MV-4-11 (cell line): Measurements from ENCODE around the gene ALDH1L1.

Experiments
- DNase-seq: peaks from one replicate; lab custom pipeline; 2025; lab: John Stamatoyannopoulos, UW

Gene ALDH1L1

DNA sequence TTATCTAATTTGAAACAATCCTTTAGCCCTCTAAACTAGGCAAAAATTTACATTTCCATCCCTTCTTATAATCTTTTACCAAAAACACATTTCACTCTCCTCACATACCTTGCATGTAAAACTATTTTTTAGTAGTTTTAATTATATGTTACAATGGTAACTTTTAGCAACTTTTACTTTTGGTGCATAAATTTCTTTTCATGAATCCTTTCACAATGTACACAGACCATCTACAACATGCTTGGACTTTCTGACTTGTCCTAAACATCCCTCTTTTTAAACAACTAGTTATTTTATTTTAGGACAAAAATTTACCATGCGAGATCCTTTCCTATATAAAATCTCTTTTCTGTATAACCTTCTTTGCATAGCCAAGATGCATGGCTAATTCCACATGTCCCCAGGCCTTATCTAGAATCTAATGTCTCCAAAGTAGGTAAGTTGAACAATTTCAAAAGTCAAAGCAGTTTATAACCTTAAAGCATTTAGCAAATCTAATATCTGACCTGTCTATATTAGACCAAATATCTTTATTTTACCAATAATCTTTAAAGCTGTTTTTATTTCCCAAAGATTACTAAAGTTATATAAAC is 14.4 kb upstream of the ALDH1L1 start:
- DNase-seq: no peak

DNA sequence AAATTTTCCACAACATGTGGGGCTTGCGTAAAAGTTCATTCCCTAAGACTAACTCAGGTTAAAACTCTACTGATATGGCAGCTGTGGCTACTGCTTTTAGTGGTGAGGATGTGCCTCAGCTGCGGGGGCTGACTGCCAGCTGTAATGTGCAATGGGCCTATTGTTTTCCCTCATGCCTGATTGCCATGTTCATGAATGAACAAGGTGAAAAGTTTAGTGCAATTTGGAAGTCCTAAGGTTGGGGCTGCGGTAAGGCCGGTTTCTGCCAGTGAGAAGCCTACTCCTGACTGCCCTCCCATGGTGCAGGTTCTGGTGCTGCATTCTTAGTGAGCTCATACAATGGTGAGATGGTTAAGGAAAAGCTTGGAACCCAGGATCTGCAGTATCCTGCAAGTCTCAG is 10.9 kb upstream of the ALDH1L1 start:
- DNase-seq: no peak

DNA sequence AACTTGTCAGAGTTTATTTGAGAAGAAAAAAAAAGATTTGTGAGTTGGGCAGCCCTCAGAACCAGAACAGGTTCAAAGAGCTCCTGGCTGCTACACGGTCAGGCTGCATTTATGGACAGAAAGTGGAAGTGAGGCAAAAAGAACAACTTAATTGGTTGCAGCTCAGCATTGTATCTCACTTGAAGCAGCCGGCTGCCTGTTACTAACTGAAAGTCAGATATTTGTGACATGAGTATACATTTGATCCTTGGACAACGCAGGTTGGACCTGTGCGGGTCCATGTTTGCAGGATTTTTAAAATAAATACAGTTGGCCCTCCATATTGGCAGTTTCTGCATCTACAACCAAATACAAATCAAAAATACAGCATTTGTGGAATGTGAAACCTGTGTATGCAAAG is 7.5 kb upstream of the ALDH1L1 start:
- DNase-seq: no peak

- no peak for DNase-seq
Observed at GRCh38 chr3:126186749-126187148, 6.4 kb upstream of the ALDH1L1 start.

DNA sequence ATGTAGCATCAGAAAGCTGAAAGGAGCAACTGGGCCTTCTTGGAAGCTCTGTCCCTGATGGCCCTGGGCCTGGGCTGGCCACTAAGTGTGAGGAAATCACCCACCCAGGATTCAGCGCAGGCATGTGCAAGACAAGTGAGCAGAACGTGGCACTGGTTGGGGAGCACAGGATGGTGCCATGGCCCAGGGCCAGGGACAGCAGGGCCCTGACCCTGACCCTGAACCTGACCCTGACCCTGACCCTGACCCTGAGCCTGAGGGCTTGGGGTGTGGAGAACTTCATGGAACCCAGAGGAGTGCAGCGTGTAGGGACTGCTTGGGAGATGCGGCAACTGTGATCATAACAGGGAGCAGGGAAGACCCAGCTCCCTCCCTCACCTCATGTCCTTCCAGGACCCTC is 5.9 kb upstream of the ALDH1L1 start:
- DNase-seq: no peak

DNA sequence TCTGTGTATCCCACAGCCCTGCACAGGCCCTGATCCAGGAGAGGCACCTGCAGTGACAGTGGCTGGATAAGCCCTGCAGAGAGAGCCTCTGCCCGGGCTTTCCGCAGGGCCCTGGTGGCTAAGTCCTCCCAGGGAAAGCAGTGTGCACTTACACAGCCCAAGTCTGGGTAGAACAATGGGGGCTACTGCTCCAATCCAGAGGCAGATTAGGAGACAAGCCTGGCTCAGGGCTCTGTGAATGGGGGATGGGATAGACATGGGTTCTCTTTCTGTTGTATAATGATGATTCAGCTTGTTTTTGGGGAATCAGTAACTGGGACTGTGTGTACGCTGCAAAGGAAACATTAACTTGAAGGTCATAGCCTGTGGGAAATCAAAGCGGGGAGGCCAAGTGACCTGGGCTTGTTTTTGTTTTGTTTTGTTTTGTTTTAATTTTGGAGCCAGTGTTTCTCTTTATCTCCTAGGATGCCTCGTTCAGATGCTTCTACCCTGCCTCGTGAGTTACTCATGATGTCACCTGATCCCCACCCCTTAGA is 4.1 kb upstream of the ALDH1L1 start:
- no peak for DNase-seq

- no peak for DNase-seq
Observed at GRCh38 chr3:126181398-126181725, 976 bp upstream of the ALDH1L1 start.

DNA sequence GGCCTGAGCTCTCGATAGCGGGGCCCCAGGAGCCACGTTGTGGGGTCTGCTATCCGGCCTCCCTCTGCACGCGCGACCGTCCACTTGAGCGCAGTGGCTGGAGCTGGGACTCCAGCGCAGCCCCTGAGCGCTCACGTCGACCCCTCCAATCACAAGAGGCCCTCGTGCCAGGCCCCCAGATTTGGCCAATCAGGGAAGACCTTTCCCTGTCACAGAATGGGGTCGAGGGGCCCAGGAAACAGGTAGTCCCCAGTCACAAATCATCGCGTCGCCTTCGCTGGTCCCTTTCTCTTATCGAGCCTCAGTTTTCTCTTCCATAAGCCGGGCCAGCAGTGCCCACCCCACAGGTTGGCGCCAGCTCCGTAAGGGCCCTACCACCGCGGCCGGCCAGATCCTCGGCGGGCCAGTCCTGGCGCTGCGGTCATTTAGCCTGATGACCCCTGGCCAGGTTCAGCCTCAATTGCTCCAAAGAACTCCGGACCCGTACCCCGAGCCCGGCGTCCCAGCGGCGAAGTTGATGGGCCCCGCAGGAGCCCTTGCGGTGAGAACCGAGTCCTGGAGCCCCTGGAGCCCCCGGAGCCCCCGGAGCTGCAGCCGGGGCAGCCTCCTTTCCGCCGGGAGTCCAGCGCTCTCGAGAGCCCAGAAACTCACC is 435 bp downstream of the ALDH1L1 start:
- DNase-seq: no peak

- no peak for DNase-seq
Observed at GRCh38 chr3:126170073-126170777, 10.2 kb downstream of the ALDH1L1 start.

DNA sequence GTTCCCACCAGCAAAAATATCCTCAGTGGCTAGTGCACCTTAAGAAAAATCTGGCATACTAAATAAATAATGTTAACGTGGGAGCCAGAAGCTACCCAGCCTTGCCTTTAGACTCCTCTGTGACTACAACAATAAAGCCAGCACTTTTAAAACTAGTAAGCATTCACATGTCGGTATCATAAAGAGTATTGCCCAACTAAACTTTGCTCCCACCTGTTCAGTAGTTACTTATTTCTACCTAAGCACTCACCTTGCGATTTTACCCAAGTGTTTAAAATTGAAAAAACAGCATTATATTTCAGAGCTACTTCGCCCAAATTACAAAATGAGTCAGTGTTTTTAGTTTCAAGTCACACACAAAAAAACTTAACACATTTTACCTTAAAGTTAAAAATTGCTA is 12.8 kb downstream of the ALDH1L1 start:
- no peak for DNase-seq

GRCh38 chr3:126166009-126166408 is 14.4 kb downstream of the ALDH1L1 start:
- no peak for DNase-seq

DNA sequence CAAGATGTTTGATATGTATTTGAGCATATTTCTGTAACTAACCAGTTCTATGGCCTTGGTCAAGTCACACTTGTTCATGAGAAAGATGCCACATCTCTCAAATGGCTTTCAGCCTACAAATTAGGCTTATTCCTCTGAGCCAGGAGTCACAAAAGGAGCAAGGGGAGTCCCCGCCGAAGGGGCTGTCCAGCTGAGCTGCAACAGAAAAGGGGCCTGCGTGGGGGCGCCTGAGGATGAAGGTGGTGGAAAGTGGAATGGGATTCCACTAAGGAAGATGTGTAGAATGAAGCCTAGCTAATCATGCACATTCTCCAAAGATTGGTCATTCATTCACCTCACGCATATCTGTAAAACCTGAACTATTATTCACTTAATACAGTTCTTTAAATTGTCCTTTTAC is 19.1 kb downstream of the ALDH1L1 start:
- DNase-seq: no peak

GRCh38 chr3:126160243-126161210 is 19.9 kb downstream of the ALDH1L1 start:
- no peak for DNase-seq

- DNase-seq: no peak
Observed at GRCh38 chr3:126159476-126159875, 20.9 kb downstream of the ALDH1L1 start.

- DNase-seq: no peak
Observed at GRCh38 chr3:126158912-126159454, 21.4 kb downstream of the ALDH1L1 start.

DNA sequence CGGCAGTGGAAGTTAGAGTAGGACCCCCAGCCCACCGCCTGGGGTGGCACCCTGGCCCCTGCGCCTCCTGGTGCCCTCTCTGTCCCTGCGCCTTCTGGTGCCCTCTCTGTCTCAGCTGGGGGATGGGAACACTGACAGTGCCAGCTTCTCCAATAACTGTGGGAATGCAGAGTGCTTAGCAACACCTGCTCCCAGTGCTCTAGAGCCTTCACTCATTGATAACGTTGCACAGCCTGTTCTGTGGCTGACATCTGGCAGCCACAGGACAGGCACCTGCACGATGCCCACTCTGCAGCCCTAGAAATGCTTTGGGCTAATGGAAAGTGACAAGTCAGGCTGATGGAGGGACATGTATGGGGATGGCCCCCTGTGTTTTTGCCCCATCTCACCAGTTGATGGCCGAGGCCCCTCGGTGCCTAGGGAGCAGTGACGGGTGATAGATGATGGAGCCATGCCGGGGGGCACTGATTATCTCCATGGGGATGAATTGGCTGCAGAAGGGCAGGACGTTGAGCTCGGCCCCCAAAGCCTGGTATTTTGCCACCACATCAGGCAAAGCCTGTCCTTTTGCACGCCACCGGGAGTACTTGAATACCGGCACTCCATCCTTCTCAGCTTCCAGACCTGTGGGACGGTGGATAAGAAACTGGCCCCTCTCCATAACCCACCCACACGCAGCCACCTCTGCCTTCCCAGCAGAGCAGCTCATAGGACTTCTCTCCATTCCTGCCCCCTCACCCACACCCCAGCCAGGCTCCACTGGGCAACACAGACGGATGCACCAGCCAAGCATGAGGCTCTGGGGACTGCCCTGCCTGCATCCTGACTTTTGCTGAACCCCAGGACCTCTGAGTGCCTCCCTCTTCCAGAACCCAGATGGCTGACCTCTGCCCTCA is 22.1 kb downstream of the ALDH1L1 start:
- DNase-seq: no peak

GRCh38 chr3:126157083-126157768 is 23.2 kb downstream of the ALDH1L1 start:
- DNase-seq: no peak

DNA sequence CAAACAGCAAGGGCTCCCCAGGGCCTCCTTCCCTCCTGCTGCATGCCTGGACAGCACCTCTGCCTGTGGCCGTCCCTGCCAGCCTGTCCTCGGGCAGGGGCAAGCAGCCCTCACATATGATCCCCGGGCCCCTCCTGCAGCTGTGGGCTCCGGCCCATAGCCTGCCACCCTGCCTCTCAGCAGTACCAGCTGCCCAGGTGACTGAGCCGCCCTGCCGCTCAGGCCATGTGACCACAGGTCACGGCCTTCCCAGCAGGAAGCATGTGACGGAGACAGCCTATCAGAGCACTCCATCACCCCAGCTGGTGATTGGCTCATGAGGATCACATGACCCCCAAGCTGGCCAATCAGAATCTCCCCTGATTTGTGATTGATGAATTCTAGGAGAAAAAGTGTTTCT is 23.9 kb downstream of the ALDH1L1 start:
- no peak for DNase-seq

- no peak for DNase-seq
Observed at GRCh38 chr3:126155819-126156218, 24.6 kb downstream of the ALDH1L1 start.

DNA sequence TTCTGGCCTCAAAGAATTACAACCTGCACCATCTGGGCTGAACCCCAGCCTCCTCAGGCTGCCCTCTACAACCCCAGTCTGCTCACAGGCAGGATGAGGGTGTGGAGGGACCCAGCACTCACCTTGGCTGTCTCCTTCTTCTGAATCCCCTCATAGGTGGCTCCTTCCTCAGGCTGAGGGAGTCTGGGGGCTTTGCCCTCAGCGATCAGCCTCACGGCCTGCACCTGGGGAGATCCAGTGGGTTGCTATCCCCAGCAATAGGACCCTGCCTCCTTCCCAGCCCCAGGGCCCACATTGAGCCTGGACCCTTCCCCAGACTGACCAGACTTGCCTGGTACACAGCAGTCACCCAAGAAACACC is 25.1 kb downstream of the ALDH1L1 start:
- no peak for DNase-seq
